ENCODE data around the gene NUDT3.

GRCh38 chr6:34302929-34303328 lies 89.5 kb downstream of the NUDT3 start:
- TF ChIP-seq CTCF (IDR thresholded peaks at IDR 0.05; ENCODE audit: low read length) (no peak), EZH2 (IDR thresholded peaks at IDR 0.05; ENCODE audit: borderline replicate concordance, low read length) (no peak)

Measured in OCI-LY1 (cell line).